ENCODE measurements around the gene RALGAPA1. TPM values are rescaled to one million over a fixed set of nuclear protein-coding genes. Genes with fewer than 3 reads are reported as not detected.
A peak's percentile ranks its signal among the peaks of the same experiment; 100 is the strongest.

Gene RALGAPA1
- total and polyA plus RNA-seq, 2 experiments from 2014 or later, result 21.9 to 27.3 TPM

GRCh38 chr14:35807131-35807961, 1.7 kb downstream of the RALGAPA1 start:
- TF ChIP-seq EZH2 (IDR thresholded peaks at IDR 0.05; ENCODE audit: low read depth, unreplicated experiment) (no peak), STAT1 (IDR thresholded peaks at IDR 0.05; ENCODE audit: unreplicated experiment) (no peak), NANOG (IDR thresholded peaks at IDR 0.05; ENCODE audit: borderline replicate concordance) (no peak), CTCF (conservative IDR thresholded peaks at IDR 0.05; ENCODE audit: low read depth in 2 of 2) (no peak), ZNF462 (CRISPR knock-in tag; IDR thresholded peaks at IDR 0.05) (no peak), ETS1 (IDR thresholded peaks at IDR 0.05) (no peak), EZH2phosphoT487 (IDR thresholded peaks at IDR 0.05; ENCODE audit: unreplicated experiment) (no peak), ZNF114 (CRISPR knock-in tag; IDR thresholded peaks at IDR 0.05) (no peak), POLR2AphosphoS5 (IDR thresholded peaks at IDR 0.05; ENCODE audit: low read depth) (no peak), CREB1 (CRISPR knock-in tag; IDR thresholded peaks at IDR 0.05; ENCODE audit: low read depth) (no peak), REST (IDR thresholded peaks at IDR 0.05; ENCODE audit: unreplicated experiment) (no peak), JUNB (IDR thresholded peaks at IDR 0.05; ENCODE audit: unreplicated experiment) (no peak), ZNF331 (CRISPR knock-in tag; IDR thresholded peaks at IDR 0.05; ENCODE audit: low read depth) (no peak)
- Histone ChIP-seq H3K9me2 (ENCODE audit: insufficient read depth) (no peaks in the 10 kb centered on the region), H3K27ac (ENCODE audit: low read depth) (no peak overlapping the region), H3K4me2 (peak overlapping the region; percentile 90), H3F3A (replicated peaks; ENCODE audit: low read depth) (no peaks in the 10 kb centered on the region), H3K4me3 (peak overlapping the region; percentile 77), H3K36me3 (ENCODE audit: insufficient read depth) (no peaks in the 10 kb centered on the region), H4K20me1 (replicated peaks; ENCODE audit: insufficient read depth) (no peaks in the 10 kb centered on the region; the same call in 1 of the 2 replicates), H3K4me1 (ENCODE audit: insufficient read depth) (peaks cover 9% of the 10 kb centered on the region; the same call in 1 of the 2 replicates), H3K79me2 (replicated peaks; ENCODE audit: insufficient read depth) (peaks cover 51% of the 10 kb centered on the region), H2AFZ (no peak overlapping the region), H3K27me3 (ENCODE audit: insufficient read depth) (no peaks in the 10 kb centered on the region)
- Mint-ChIP-seq H3K4me1 (peaks cover 15% of the 10 kb centered on the region), H3K4me3 (peak overlapping the region; percentile 94), H3K36me3 (ENCODE audit: low read depth) (no peaks in the 10 kb centered on the region), H3K27me3 (ENCODE audit: insufficient read depth, low read depth, poor library complexity) (peaks cover 7% of the 10 kb centered on the region), H3K27ac (no peak overlapping the region), H3K9me3 (no peaks in the 10 kb centered on the region)
- no peak for ATAC-seq
- no peak for DNase-seq (ENCODE audit: low spot score)

Measured in GM23338 (cell line).